Type B pancreatic cell (in vitro differentiated cells): ENCODE results near the gene KCNT1. TPM values are rescaled to one million over a fixed set of nuclear protein-coding genes. Genes with fewer than 3 reads are reported as not detected.

Experiments used
- DNase-seq: peaks from one replicate; pipeline ENCODE4 v3.0.0; 2021; ENCODE audit warnings: mixed read lengths; ENCODE audit not compliant: unreplicated experiment; ENCODE audit errors: extremely low spot score
- H3K27ac Mint-ChIP-seq: 2 replicates; pipeline ENCODE4 v1.8.0; 2021; ENCODE audit warnings: mild to moderate bottlenecking, mixed read lengths
- H3K27me3 Mint-ChIP-seq: 2 replicates; pipeline ENCODE4 v1.8.0; 2021; ENCODE audit warnings: mixed read lengths
- H3K36me3 Mint-ChIP-seq: 2 replicates; pipeline ENCODE4 v1.8.0; 2021; ENCODE audit warnings: mixed read lengths
- H3K4me1 Mint-ChIP-seq: one replicate; pipeline ENCODE4 v1.8.0; 2021; ENCODE audit warnings: mixed read lengths; ENCODE audit not compliant: unreplicated experiment
- H3K4me3 Mint-ChIP-seq: 2 replicates; pipeline ENCODE4 v1.8.0; 2021; ENCODE audit warnings: mild to moderate bottlenecking, mixed read lengths
- H3K9me3 Mint-ChIP-seq: 2 replicates; pipeline ENCODE4 v1.8.0; 2021; ENCODE audit warnings: mixed read lengths
- CTCF ChIP-seq: fragments of 200-600 bp; sonication (generic); conservative IDR thresholded peaks from 2 replicates; pipeline ENCODE4 v1.5.0; 2021; ENCODE audit warnings: antibody characterized with exemption, mild to moderate bottlenecking
- total RNA-seq: library from RNA; stranded (reverse); gene quantifications from 2 replicates; pipeline ENCODE4 v1.2.1, GENCODE V29; 2021; ENCODE audit warnings: low replicate concordance

Gene KCNT1
- total RNA-seq, 1 donor from 2014 or later, result not detected

- peaks cover 1% of the 10 kb centered on the region for H3K4me1 Mint-ChIP-seq
- peaks cover under 1% of the 10 kb centered on the region for H3K9me3 Mint-ChIP-seq
- H3K4me3 Mint-ChIP-seq, result no peak overlapping the region
- no peaks in the 10 kb centered on the region for H3K27me3 Mint-ChIP-seq
- peaks cover 32% of the 10 kb centered on the region for H3K36me3 Mint-ChIP-seq
- no peak for DNase-seq
- no peak overlapping the region for H3K27ac Mint-ChIP-seq
- no peak for TF ChIP-seq CTCF
Measured at GRCh38 chr9:135823036-135823435, 121.1 kb downstream of the KCNT1 start.

GRCh38 chr9:135825435-135826187 is 123.6 kb downstream of the KCNT1 start:
- no peak for DNase-seq
- Mint-ChIP-seq H3K4me3 (no peak overlapping the region), H3K27me3 (no peaks in the 10 kb centered on the region), H3K4me1 (peaks cover 12% of the 10 kb centered on the region), H3K9me3 (peaks cover 9% of the 10 kb centered on the region), H3K36me3 (peaks cover 44% of the 10 kb centered on the region), H3K27ac (no peak overlapping the region)
- TF ChIP-seq CTCF, result no peak

GRCh38 chr9:135826188-135826545 is 124.2 kb downstream of the KCNT1 start:
- TF ChIP-seq CTCF, result no peak
- peaks cover 45% of the 10 kb centered on the region for H3K36me3 Mint-ChIP-seq
- H3K4me3 Mint-ChIP-seq, result no peak overlapping the region
- H3K9me3 Mint-ChIP-seq, result peaks cover 9% of the 10 kb centered on the region
- no peaks in the 10 kb centered on the region for H3K27me3 Mint-ChIP-seq
- no peak overlapping the region for H3K27ac Mint-ChIP-seq
- no peak for DNase-seq
- H3K4me1 Mint-ChIP-seq, result peaks cover 12% of the 10 kb centered on the region

GRCh38 chr9:135827301-135827700 is 125.3 kb downstream of the KCNT1 start:
- Mint-ChIP-seq H3K27ac (no peak overlapping the region), H3K36me3 (peaks cover 47% of the 10 kb centered on the region), H3K4me3 (no peak overlapping the region), H3K9me3 (peaks cover 9% of the 10 kb centered on the region), H3K27me3 (no peaks in the 10 kb centered on the region), H3K4me1 (peaks cover 12% of the 10 kb centered on the region)
- no peak for DNase-seq
- no peak for TF ChIP-seq CTCF

GRCh38 chr9:135827866-135828580 is 126.0 kb downstream of the KCNT1 start:
- Mint-ChIP-seq H3K27me3 (no peaks in the 10 kb centered on the region), H3K9me3 (peaks cover 9% of the 10 kb centered on the region), H3K27ac (no peak overlapping the region), H3K4me1 (peaks cover 12% of the 10 kb centered on the region), H3K4me3 (no peak overlapping the region), H3K36me3 (peaks cover 40% of the 10 kb centered on the region)
- no peak for TF ChIP-seq CTCF
- no peak for DNase-seq
